ENCODE measurements around the gene NDUFAF5. TPM values are rescaled to one million over a fixed set of nuclear protein-coding genes. Genes with fewer than 3 reads are reported as not detected.

NDUFAF5 gene
- total and polyA plus RNA-seq, 2 of the 8 experiments (the other 6 are each of a cell fraction or from before 2014, with no cell fraction given) = 11.8 to 32.3 TPM

GRCh38 chr20:13810446-13810845, 25.6 kb downstream of the NDUFAF5 start:
- DNase-seq (ENCODE audit: low read depth in 1 of 2, low spot score in 2 of 2) (no peak), FAIRE-seq (no peak)
- Histone ChIP-seq H2AFZ (ENCODE audit: low read length) (no peak overlapping the region), H4K20me1 (replicated peaks in 1 of 2; ENCODE audit: control insufficient read depth in 1 of 2, insufficient read depth in 2 of 2, low read length in 2 of 2) (no peaks in the 10 kb centered on the region), H4K5ac (ENCODE audit: insufficient read length, low read depth, low read length) (no peak overlapping the region), H3K27me3 (replicated peaks in 1 of 4; ENCODE audit: control insufficient read depth in 3 of 4, extremely low read depth in 1 of 4, insufficient read depth in 3 of 4, low read length in 3 of 4) (no peaks in the 10 kb centered on the region), H3K56ac (replicated peaks; ENCODE audit: insufficient read length, low read depth, low read length) (no peak overlapping the region), H3K4me1 (replicated peaks in 1 of 4; ENCODE audit: control insufficient read depth in 3 of 4, insufficient read depth in 4 of 4, low read length in 3 of 4) (no peaks in the 10 kb centered on the region), H3K18ac (ENCODE audit: extremely low read depth, low read length) (no peak overlapping the region), H3K36me3 (ENCODE audit: control insufficient read depth in 2 of 4, insufficient read depth in 4 of 4, low read length in 3 of 4) (peaks cover 18 to 66% (median 50%) of the 10 kb centered on the region in 4 experiments), H3K4ac (replicated peaks; ENCODE audit: insufficient read length, low read depth, low read length) (no peak overlapping the region), H3K9me3 (ENCODE audit: insufficient read depth in 2 of 2, low read depth in 1 of 2, low read length in 1 of 2) (no peaks in the 10 kb centered on the region), H3K23me2 (ENCODE audit: low read depth, low read length) (0 out of 2 replicates have a peak, but pooled peaks cover 2% of the 10 kb centered on the region), H2BK20ac (ENCODE audit: low read length) (no peak overlapping the region), H3K79me1 (ENCODE audit: low read depth, low read length) (no peaks in the 10 kb centered on the region), H4K91ac (replicated peaks; ENCODE audit: insufficient read length, low read length) (no peak overlapping the region), H2BK5ac (ENCODE audit: low read depth, low read length) (no peak overlapping the region), H3K9ac (replicated peaks in 1 of 4; ENCODE audit: extremely low read depth in 1 of 4, low read depth in 3 of 4, low read length in 3 of 4) (no peak overlapping the region), H2AK5ac (ENCODE audit: low read depth, low read length) (no peak overlapping the region), H3K14ac (ENCODE audit: insufficient read length) (no peak overlapping the region), H2BK120ac (replicated peaks; ENCODE audit: low read depth, low read length) (no peak overlapping the region), H3K79me2 (ENCODE audit: control insufficient read depth in 1 of 2, insufficient read depth in 2 of 2, low read length in 2 of 2) (no peaks in the 10 kb centered on the region), H4K8ac (ENCODE audit: extremely low read depth, insufficient read depth, low read length) (no peak overlapping the region), H3K27ac (ENCODE audit: low read depth, low read length) (no peak overlapping the region), H2BK12ac (ENCODE audit: low read depth, low read length) (no peak overlapping the region), H3K4me2 (ENCODE audit: insufficient read depth in 1 of 2, low read depth in 2 of 2, low read length in 2 of 2) (no peak overlapping the region), H2BK15ac (ENCODE audit: low read length) (no peak overlapping the region), H3K23ac (ENCODE audit: insufficient read length) (no peak overlapping the region), H3K4me3 (ENCODE audit: extremely low read depth in 1 of 4, insufficient read depth in 2 of 4, low read depth in 3 of 4, low read length in 4 of 4) (no peak overlapping the region)
- ChIA-PET POLR2A (ENCODE audit: partially characterized antibody) (interaction anchor here (1.6 to 1.8 kb wide), 2 partner anchors 10 to 20 kb away, joined by 4 to 5 read pairs; no protein-coding TSS in a partner anchor), CTCF (ENCODE audit: partially characterized antibody) (interaction anchor here (0.6 to 2.2 kb wide), 5 partner anchors 9 to 35 kb away, joined by 3 to 12 read pairs (median 4); no protein-coding TSS in a partner anchor)
- TF ChIP-seq MAX (IDR thresholded peaks at IDR 0.05) (no peak), BACH1 (IDR thresholded peaks at IDR 0.05; ENCODE audit: low read length) (no peak), BCL11A (IDR thresholded peaks at IDR 0.05; ENCODE audit: low read depth in 2 of 2, low read length in 2 of 2) (no peak), NANOG (IDR thresholded peaks at IDR 0.05; ENCODE audit: insufficient read depth, low read depth, low read length, poor library complexity, severe bottlenecking) (no peak), RFX5 (IDR thresholded peaks at IDR 0.05; ENCODE audit: borderline replicate concordance, low read depth, low read length) (no peak), RAD21 (IDR thresholded peaks at IDR 0.05 in 1 of 2, conservative IDR thresholded peaks at IDR 0.05 in 1 of 2; ENCODE audit: low read depth in 2 of 2, low read length in 2 of 2) (no peak), TAF1 (IDR thresholded peaks at IDR 0.05; ENCODE audit: low read depth, low read length) (no peak), TCF12 (IDR thresholded peaks at IDR 0.05; ENCODE audit: low read depth, low read length) (no peak), ATF3 (IDR thresholded peaks at IDR 0.05; ENCODE audit: insufficient read depth, low read depth, low read length) (no peak), HDAC6 (IDR thresholded peaks at IDR 0.05; ENCODE audit: low read depth, low read length) (no peak)
